SK-N-SH treated with all-trans-retinoic acid at 6 μM for 48 hours (cell line): Measurements from ENCODE around the gene KDM5C.

Experiments used
- ATAC-seq: fragments of 200-7000 bp; cut with Tn5 transposase; 3 replicates; pipeline ENCODE4 v1.9.1; 2020; ENCODE audit warnings: mild to moderate bottlenecking, moderate library complexity
- CREB5 ChIP-seq: fragments of 250-450 bp; sonication (Bioruptor Pico); IDR thresholded peaks from 2 replicates; pipeline ENCODE4 v1.5.1; 2020; ENCODE audit warnings: low read depth, mild to moderate bottlenecking, moderate library complexity
- CSDC2 ChIP-seq: fragments of 250-450 bp; sonication (Bioruptor Pico); IDR thresholded peaks from 2 replicates; pipeline ENCODE4 v1.5.0; 2020; ENCODE audit warnings: mild to moderate bottlenecking, moderate library complexity
- ISL1 ChIP-seq: fragments of 250-450 bp; sonication (Bioruptor Pico); IDR thresholded peaks from 2 replicates; pipeline ENCODE4 v2.1.2; 2022; ENCODE audit warnings: mild to moderate bottlenecking, moderate library complexity
- OSR1 ChIP-seq: fragments of 250-450 bp; sonication (Bioruptor Pico); IDR thresholded peaks from 2 replicates; pipeline ENCODE4 v1.8.0; 2022; ENCODE audit warnings: moderate library complexity, mild to moderate bottlenecking, inconsistent platforms
- PATZ1 ChIP-seq: fragments of 250-450 bp; sonication (Bioruptor Pico); IDR thresholded peaks from 2 replicates; pipeline ENCODE4 v1.8.0; 2020; ENCODE audit warnings: mild to moderate bottlenecking, moderate library complexity, borderline replicate concordance
- RARB ChIP-seq: fragments of 250-450 bp; sonication (Bioruptor Pico); IDR thresholded peaks from 2 replicates; pipeline ENCODE4 v1.8.0; 2021; ENCODE audit warnings: mild to moderate bottlenecking, moderate library complexity
- SNAI2 ChIP-seq: fragments of 250-450 bp; sonication (Bioruptor Pico); IDR thresholded peaks from 2 replicates; pipeline ENCODE4 v1.5.0; 2020; ENCODE audit warnings: mild to moderate bottlenecking, moderate library complexity
- ZFP3 ChIP-seq: fragments of 250-450 bp; sonication (Bioruptor Pico); IDR thresholded peaks from 2 replicates; pipeline ENCODE4 v1.5.0; 2020; ENCODE audit warnings: mild to moderate bottlenecking, moderate library complexity

KDM5C gene

GRCh38 chrX:53155512-53156206 is 69.3 kb downstream of the KDM5C start (continued):
- no peak for TF ChIP-seq RARB (CRISPR knock-in tag)
- no peak for TF ChIP-seq PATZ1 (CRISPR knock-in tag)

GRCh38 chrX:53153581-53153980 is 71.4 kb downstream of the KDM5C start:
- no peak for ATAC-seq
- TF ChIP-seq CREB5 (CRISPR knock-in tag): no peak
- TF ChIP-seq CSDC2: no peak
- no peak for TF ChIP-seq SNAI2 (CRISPR knock-in tag)
- no peak for TF ChIP-seq ZFP3 (CRISPR knock-in tag)
- no peak for TF ChIP-seq PATZ1 (CRISPR knock-in tag)
- TF ChIP-seq OSR1 (CRISPR knock-in tag): no peak
- TF ChIP-seq ISL1 (CRISPR knock-in tag): no peak
